ENCODE measurements around the gene EEFSEC.

EEFSEC gene

GRCh38 chr3:128369121-128369703 lies 215.9 kb downstream of the EEFSEC start:
- H3K4me3 ChIP-seq (ENCODE audit: low read depth, low read length) = no peak overlapping the region
- no peak for DNase-seq (ENCODE audit: low read depth)

- DNase-seq (ENCODE audit: low read depth) = no peak
Measured at GRCh38 chr3:128369881-128370642, 216.8 kb downstream of the EEFSEC start.

GRCh38 chr3:128372281-128372680 lies 219.0 kb downstream of the EEFSEC start:
- no peak overlapping the region for H3K4me3 ChIP-seq (ENCODE audit: low read depth, low read length)
- DNase-seq (ENCODE audit: low read depth) = no peak

More at GRCh38 chr3:128369881-128370642, 216.8 kb downstream of the EEFSEC start:
- no peak overlapping the region for H3K4me3 ChIP-seq (ENCODE audit: low read depth, low read length)

GRCh38 chr3:128372707-128373533 lies 219.6 kb downstream of the EEFSEC start:
- H3K4me3 ChIP-seq (ENCODE audit: low read depth, low read length) = no peak overlapping the region
- DNase-seq (ENCODE audit: low read depth) = no peak

- no peak overlapping the region for H3K4me3 ChIP-seq (ENCODE audit: low read depth, low read length)
- no peak for DNase-seq (ENCODE audit: low read depth)
Measured at GRCh38 chr3:128374746-128375445, 221.6 kb downstream of the EEFSEC start.

- H3K4me3 ChIP-seq (ENCODE audit: low read depth, low read length) = no peak overlapping the region
- no peak for DNase-seq (ENCODE audit: low read depth)
Measured at GRCh38 chr3:128376516-128376915, 223.2 kb downstream of the EEFSEC start.

- DNase-seq (ENCODE audit: low read depth) = peak; percentile 38
- no peak overlapping the region for H3K4me3 ChIP-seq (ENCODE audit: low read depth, low read length)
Measured at GRCh38 chr3:128378631-128379347, 225.5 kb downstream of the EEFSEC start.

- no peak overlapping the region for H3K4me3 ChIP-seq (ENCODE audit: low read depth, low read length)
- no peak for DNase-seq (ENCODE audit: low read depth)
Measured at GRCh38 chr3:128379367-128380160, 226.3 kb downstream of the EEFSEC start.

GRCh38 chr3:128380295-128380694 lies 227.0 kb downstream of the EEFSEC start:
- no peak for DNase-seq (ENCODE audit: low read depth)
- H3K4me3 ChIP-seq (ENCODE audit: low read depth, low read length) = no peak overlapping the region

GRCh38 chr3:128380719-128381118 lies 227.4 kb downstream of the EEFSEC start:
- H3K4me3 ChIP-seq (ENCODE audit: low read depth, low read length) = no peak overlapping the region
- DNase-seq (ENCODE audit: low read depth) = no peak

- H3K4me3 ChIP-seq (ENCODE audit: low read depth, low read length) = no peak overlapping the region
- DNase-seq (ENCODE audit: low read depth) = no peak
Measured at GRCh38 chr3:128381609-128382008, 228.3 kb downstream of the EEFSEC start.

GRCh38 chr3:128382221-128382807 lies 229.0 kb downstream of the EEFSEC start:
- no peak for DNase-seq (ENCODE audit: low read depth)
- no peak overlapping the region for H3K4me3 ChIP-seq (ENCODE audit: low read depth, low read length)

- no peak for DNase-seq (ENCODE audit: low read depth)
- H3K4me3 ChIP-seq (ENCODE audit: low read depth, low read length) = no peak overlapping the region
Measured at GRCh38 chr3:128383316-128384235, 230.3 kb downstream of the EEFSEC start.

GRCh38 chr3:128385080-128385832 lies 232.0 kb downstream of the EEFSEC start:
- DNase-seq (ENCODE audit: low read depth) = peak; percentile 38

GRCh38 chr3:128388932-128389331 lies 235.7 kb downstream of the EEFSEC start:
- no peak for DNase-seq (ENCODE audit: low read depth)
- H3K4me3 ChIP-seq (ENCODE audit: low read depth, low read length) = no peak overlapping the region

More at GRCh38 chr3:128385080-128385832, 232.0 kb downstream of the EEFSEC start:
- H3K4me3 ChIP-seq (ENCODE audit: low read depth, low read length) = no peak overlapping the region

- DNase-seq (ENCODE audit: low read depth) = no peak
- H3K4me3 ChIP-seq (ENCODE audit: low read depth, low read length) = no peak overlapping the region
Measured at GRCh38 chr3:128390867-128391266, 237.6 kb downstream of the EEFSEC start.

Measured in skeletal muscle cell (primary cell).